ENCODE data around the gene CST5. TPM values are rescaled to one million over a fixed set of nuclear protein-coding genes. Genes with fewer than 3 reads are reported as not detected.
"Not testable (repeated sequence)": the region's sequence is repeated elsewhere in the genome, so short reads cannot be mapped to it uniquely, and the experiment has no call there.

Gene CST5
- total RNA-seq, 2 donors from 2014 or later, result not detected

DNA sequence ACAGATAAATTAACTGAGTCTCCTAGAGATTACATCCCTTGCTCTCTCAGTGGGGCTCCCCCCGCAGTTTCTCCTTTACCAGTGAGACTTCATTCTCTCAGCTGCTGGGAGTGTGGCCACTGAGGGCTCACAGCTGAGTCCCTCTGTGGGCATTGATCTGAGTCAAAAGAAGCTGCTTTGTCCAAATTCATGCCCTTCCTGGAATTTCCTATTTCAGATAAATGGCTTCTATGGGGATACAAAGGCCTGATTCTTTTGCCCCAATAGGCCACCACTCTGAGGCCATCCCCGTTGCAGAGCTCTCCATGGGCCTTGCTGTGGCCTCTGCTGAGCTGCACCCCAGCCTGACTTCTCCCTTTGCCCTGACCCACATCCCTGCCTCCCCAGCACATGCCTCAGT lies 10.0 kb downstream of the CST5 start:
- WGBS, 2 donors, result 43 to 78% methylated on average over 2 of the region's 2 CpGs
- no peak overlapping the region for H3K4me3 ChIP-seq
- no peaks in the 10 kb centered on the region for H3K36me3 ChIP-seq (replicated peaks in 1 of 2; ENCODE audit: insufficient read depth in 1 of 2, low read depth in 2 of 2)
- DNase-seq (no peak), ATAC-seq (no peak)
- TF ChIP-seq, protein P1, sequence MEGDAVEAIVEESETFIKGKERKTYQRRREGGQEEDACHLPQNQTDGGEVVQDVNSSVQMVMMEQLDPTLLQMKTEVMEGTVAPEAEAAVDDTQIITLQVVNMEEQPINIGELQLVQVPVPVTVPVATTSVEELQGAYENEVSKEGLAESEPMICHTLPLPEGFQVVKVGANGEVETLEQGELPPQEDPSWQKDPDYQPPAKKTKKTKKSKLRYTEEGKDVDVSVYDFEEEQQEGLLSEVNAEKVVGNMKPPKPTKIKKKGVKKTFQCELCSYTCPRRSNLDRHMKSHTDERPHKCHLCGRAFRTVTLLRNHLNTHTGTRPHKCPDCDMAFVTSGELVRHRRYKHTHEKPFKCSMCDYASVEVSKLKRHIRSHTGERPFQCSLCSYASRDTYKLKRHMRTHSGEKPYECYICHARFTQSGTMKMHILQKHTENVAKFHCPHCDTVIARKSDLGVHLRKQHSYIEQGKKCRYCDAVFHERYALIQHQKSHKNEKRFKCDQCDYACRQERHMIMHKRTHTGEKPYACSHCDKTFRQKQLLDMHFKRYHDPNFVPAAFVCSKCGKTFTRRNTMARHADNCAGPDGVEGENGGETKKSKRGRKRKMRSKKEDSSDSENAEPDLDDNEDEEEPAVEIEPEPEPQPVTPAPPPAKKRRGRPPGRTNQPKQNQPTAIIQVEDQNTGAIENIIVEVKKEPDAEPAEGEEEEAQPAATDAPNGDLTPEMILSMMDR (IDR thresholded peaks at IDR 0.05), result no peak
- no peak for TF ChIP-seq POLR2A (IDR thresholded peaks at IDR 0.05)
- H3K9me3 ChIP-seq, result no peaks in the 10 kb centered on the region
- intact Hi-C loops (cut with DNase I), result no loop called here
- H3K4me1 ChIP-seq, result no peaks in the 10 kb centered on the region
- no peaks in the 10 kb centered on the region for H3K27me3 ChIP-seq
- no peak overlapping the region for H3K27ac ChIP-seq

DNA sequence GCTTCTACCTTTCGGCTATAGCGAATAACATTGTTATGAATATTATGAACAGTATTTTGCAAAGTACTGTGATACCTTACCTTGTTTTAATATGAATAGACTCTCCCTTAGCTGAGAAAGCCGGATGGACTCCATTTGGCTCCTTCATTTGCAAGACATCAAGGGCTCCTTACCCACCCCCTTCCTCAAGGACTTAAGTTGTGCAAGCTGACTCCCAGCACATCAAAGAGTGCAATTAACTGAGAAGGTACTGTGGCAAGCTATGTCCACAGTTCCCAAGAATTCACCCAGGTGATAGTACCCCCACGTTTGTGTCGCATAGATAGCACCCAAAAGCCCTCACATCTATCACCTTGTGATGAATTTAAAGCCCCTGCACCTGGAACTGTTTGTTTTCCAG lies 11.2 kb downstream of the CST5 start:
- H3K4me3 ChIP-seq, result no peak overlapping the region
- no peak for ATAC-seq
- no peak for DNase-seq
- WGBS, 2 donors, result 35 to 38% methylated on average over 5 of the region's 5 CpGs
- H3K4me1 ChIP-seq, result no peaks in the 10 kb centered on the region
- H3K27me3 ChIP-seq, result no peaks in the 10 kb centered on the region
- TF ChIP-seq, protein P1 (IDR thresholded peaks at IDR 0.05), result no peak
- no peak for TF ChIP-seq POLR2A (IDR thresholded peaks at IDR 0.05)
- H3K36me3 ChIP-seq (replicated peaks in 1 of 2; ENCODE audit: insufficient read depth in 1 of 2, low read depth in 2 of 2), result no peaks in the 10 kb centered on the region
- intact Hi-C loops (cut with DNase I), result no loop called here
- H3K9me3 ChIP-seq, result peaks cover 0 to 1% (median 0%) of the 10 kb centered on the region in 3 donors
- H3K27ac ChIP-seq, result no peak overlapping the region

DNA sequence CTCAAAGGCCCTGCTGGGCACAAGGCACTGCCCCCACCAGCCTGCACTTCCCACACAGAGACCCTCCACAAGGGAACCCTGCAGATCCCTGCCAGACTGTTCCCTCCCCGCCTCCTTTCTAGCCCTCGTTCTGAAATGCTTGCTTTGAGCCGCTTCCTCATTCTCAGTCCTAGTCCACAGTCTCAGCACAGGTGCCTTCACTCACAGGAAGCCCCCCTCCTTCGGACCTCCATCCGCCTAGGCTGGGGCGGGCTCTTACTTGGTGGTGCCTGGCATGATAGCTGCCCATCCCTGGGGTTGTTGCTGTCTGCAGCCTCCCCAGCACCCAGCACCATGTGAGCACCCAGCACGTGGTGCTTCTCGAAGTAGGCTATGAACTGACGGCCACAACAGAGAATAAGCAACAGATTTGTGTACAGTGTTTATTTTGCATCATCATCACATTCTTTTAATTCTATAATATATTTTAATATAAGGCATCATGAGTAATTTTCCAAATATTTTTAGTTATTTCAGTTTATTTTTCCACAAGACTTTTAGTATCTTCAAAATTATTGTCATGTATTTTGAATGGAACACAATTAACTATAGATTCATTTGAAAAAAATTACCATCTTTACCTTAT lies 12.3 kb downstream of the CST5 start:
- ATAC-seq (no peak), DNase-seq (no peak)
- no peak overlapping the region for H3K27ac ChIP-seq
- 36 to 42% methylated on average over 9 of the region's 9 CpGs for WGBS, 2 donors
- no peak overlapping the region for H3K4me3 ChIP-seq
- no peaks in the 10 kb centered on the region for H3K4me1 ChIP-seq
- TF ChIP-seq, protein P1 (IDR thresholded peaks at IDR 0.05), result no peak
- TF ChIP-seq POLR2A (IDR thresholded peaks at IDR 0.05), result no peak
- H3K27me3 ChIP-seq, result no peaks in the 10 kb centered on the region
- peaks cover 0 to 7% (median 0%) of the 10 kb centered on the region in 3 donors for H3K9me3 ChIP-seq
- intact Hi-C loops (cut with DNase I), result no loop called here
- no peaks in the 10 kb centered on the region for H3K36me3 ChIP-seq (replicated peaks in 1 of 2; ENCODE audit: insufficient read depth in 1 of 2, low read depth in 2 of 2)

DNA sequence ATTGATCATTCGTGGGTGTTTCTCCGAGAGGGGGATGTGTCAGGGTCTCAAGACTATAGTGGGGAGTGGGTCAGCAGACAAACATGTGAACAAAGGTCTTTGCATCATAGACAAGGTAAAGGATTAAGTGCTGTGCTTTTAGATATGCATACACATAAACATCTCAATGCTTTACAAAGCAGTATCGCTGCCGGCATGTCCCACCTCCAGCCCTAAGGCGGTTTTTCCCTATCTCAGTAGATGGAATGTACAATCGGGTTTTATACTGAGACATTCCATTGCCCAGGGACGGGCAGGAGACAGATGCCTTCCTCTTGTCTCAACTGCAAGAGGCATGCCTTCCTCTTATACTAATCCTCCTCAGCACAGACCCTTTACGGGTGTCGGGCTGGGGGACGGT lies 18.8 kb downstream of the CST5 start:
- H3K4me3 ChIP-seq; H3K4me1 ChIP-seq; DNase-seq; ATAC-seq; H3K27ac ChIP-seq; H3K9me3 ChIP-seq; intact Hi-C loops (cut with DNase I); H3K27me3 ChIP-seq; H3K36me3 ChIP-seq (replicated peaks in 1 of 2; ENCODE audit: insufficient read depth in 1 of 2, low read depth in 2 of 2): not testable (repeated sequence)
- 34 to 47% methylated on average over 10 of the region's 10 CpGs for WGBS, 2 donors

DNA sequence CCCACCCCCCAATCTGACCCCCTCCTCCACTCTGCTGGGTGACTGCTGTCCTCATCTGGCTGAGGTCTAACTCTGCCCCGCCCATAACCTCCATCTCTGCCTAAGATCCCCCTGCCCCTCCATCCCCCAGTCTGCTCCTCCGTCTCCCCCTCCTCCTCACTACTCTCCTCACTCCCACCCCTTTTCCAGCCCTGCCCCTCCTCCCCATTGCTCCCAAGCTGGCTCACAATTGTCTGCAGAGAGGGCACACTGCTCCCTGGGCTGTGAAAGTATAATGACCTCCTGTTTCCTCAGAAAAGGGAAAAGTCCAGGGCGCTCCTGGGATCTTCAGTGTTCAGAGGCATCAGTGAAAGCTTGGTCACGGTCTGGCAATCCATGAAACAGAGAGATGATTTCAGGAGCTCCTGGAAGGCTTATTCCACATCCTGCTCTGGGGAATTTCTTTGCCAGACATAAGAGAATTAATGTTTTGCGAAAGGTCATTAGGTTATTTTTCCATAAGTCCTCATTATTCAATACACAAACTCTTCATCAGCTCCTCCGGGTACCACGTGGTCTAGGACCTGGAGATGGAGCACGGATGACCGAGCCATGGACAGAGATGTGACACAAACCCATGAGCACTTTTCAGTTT lies 21.5 kb downstream of the CST5 start:
- WGBS, 2 donors, result 39 to 45% methylated on average over 9 of the region's 9 CpGs
- peaks cover 0 to 3% (median 0%) of the 10 kb centered on the region in 3 donors for H3K9me3 ChIP-seq
- DNase-seq (no peak), ATAC-seq (no peak)
- intact Hi-C loops (cut with DNase I), result no loop called here
- H3K4me1 ChIP-seq, result no peaks in the 10 kb centered on the region
- no peak overlapping the region for H3K4me3 ChIP-seq
- TF ChIP-seq, protein P1 (IDR thresholded peaks at IDR 0.05), result no peak
- no peak for TF ChIP-seq POLR2A (IDR thresholded peaks at IDR 0.05)
- no peaks in the 10 kb centered on the region for H3K36me3 ChIP-seq (replicated peaks in 1 of 2; ENCODE audit: insufficient read depth in 1 of 2, low read depth in 2 of 2)
- H3K27me3 ChIP-seq, result no peaks in the 10 kb centered on the region
- no peak overlapping the region for H3K27ac ChIP-seq

Data from body of pancreas (tissue), 4 donors.